Activated CD4-positive, alpha-beta T cell treated with anti-CD3 and anti-CD28 coated beads, Interleukin-2, amount 50 U/mL, for 48 hours (primary cell): ENCODE results near the gene CCNYL1.
A peak's percentile ranks its signal among the peaks of the same experiment; 100 is the strongest.
"Not testable (repeated sequence)": the region's sequence is repeated elsewhere in the genome, so short reads cannot be mapped to it uniquely, and the experiment has no call there.

ENCODE experiments used
- DNase-seq, 2 experiments: peaks; one replicate each; pipeline ENCODE4 v3.0.0-alpha.2; 2020

The CCNYL1 gene

GRCh38 chr2:207698301-207698700 is 13.1 kb upstream of the CCNYL1 start:
- no peak for DNase-seq

DNA sequence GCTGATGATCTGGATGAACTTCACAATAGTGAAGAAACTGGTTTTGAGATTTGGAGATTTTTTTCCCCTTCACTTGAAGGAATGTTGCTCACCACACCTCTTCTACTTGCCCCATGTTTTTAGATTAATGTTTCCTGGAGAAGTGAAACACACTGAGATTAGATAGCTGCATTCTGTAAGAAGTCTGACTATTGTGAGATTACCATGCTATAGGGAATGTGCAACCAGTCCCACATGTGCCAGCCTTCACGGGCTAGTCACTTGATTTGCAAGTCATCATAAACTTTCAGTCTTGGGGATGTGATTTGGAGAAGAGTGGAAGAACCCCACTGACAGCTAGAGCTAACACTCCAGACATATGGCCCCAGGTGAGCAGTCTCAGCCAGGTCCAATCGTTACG is 7.4 kb upstream of the CCNYL1 start:
- no peak for DNase-seq

GRCh38 chr2:207704671-207705070 is 6.8 kb upstream of the CCNYL1 start:
- no peak for DNase-seq

- DNase-seq, result no peak
These were observed 4.2 kb upstream of the CCNYL1 start for GRCh38 chr2:207706936-207707860.

GRCh38 chr2:207711750-207712530 is 500 bp downstream of the CCNYL1 start:
- peak; percentile 51 to 62 for DNase-seq

DNA sequence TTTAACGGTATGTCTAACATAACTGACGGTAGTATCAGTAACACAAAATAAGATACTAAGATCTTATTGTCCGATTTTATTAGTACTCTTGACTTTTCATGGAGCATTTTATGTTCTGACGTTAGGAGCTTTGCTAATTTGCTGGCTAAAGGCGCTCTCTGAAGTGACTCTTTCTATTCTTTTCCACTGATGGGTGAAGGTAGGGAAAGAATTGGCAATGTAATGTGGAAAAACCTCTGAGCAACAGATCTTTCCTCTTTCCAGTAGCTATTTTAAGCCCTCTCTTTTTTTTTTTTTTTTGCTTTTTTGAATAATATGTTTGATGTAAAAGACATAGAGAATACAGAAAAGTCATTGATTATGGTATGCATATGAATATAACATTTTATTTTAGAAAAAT is 4.6 kb downstream of the CCNYL1 start:
- no peak for DNase-seq

- DNase-seq, result no peak
These were observed 7.1 kb downstream of the CCNYL1 start for GRCh38 chr2:207718521-207718920.

DNA sequence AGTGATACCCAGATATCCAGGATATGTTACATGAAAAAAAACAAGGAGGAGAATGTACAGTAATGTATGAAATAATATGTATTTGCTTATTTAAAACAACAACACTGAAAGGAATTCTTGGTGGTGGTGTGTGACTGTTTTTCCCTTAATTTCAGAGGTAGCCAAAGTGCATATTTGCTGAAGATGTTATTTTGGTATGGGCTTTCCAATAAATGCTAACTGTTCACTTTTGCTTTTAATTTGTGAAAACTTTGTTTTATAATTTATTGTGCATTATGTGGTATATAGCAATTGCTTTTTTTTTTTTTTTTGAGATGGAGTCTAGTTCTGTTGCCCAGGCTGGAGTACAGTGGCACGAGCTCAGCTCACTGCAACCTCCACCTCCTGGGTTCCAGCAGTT is 7.6 kb downstream of the CCNYL1 start:
- no peak for DNase-seq

- DNase-seq, result not testable (repeated sequence)
These were observed 8.2 kb downstream of the CCNYL1 start for GRCh38 chr2:207719655-207720054.

DNA sequence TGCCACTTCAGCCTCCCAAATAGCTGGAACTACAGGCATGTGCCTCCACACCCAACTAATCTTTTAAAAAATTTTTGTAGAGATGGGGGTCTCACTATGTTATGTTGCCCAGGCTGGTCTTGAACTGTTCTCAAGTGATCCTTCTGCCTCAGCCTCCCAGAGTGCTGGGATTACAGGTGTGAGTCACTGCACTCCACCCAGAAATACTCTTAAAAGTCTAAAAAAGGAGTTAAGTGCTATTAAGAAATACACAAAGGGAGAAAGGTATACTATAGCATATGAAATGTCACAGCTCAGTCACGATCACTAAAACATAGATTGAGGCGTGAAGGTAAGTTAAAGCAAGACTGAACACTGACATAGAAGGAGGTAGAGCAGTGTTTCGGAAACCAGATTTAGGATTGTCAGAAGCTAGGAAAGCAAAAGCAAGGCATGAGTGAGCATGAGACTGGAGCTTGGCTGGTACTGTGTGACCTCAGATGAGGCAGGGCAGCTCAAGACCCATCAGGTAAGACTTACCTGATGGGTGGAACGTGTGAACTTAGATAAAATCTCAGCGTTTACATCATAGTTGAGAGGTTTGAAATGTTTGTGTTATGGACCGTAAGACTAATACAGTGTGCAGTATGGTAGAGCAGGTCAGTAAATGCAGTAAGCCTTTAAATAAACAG is 9.2 kb downstream of the CCNYL1 start:
- no peak for DNase-seq

- no peak for DNase-seq
These were observed 11.5 kb downstream of the CCNYL1 start for GRCh38 chr2:207722773-207723424.

- DNase-seq, result not testable (repeated sequence)
These were observed 12.0 kb downstream of the CCNYL1 start for GRCh38 chr2:207723425-207723787.

- no peak for DNase-seq
These were observed 12.7 kb downstream of the CCNYL1 start for GRCh38 chr2:207724113-207724512.

- DNase-seq, result no peak
These were observed 14.6 kb downstream of the CCNYL1 start for GRCh38 chr2:207725873-207726578.

DNA sequence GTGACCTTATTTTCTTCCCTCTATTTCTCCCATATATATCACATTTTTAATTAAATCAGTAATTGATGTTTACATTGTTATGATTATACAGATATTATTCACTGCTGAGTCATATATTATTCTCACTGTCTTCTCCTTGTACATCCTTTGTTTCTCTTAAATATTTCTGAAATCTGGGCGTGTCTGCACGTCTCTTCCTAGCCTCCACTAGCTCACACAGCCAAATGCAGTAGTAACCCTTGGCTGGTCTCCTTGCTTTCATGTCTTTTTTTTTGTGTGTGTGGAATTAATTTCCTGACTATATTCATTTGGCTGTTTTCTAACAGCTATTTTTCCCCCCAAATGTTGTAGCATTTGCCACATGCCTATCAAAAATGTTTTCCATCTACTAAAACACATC is 15.8 kb downstream of the CCNYL1 start:
- DNase-seq, result no peak

DNA sequence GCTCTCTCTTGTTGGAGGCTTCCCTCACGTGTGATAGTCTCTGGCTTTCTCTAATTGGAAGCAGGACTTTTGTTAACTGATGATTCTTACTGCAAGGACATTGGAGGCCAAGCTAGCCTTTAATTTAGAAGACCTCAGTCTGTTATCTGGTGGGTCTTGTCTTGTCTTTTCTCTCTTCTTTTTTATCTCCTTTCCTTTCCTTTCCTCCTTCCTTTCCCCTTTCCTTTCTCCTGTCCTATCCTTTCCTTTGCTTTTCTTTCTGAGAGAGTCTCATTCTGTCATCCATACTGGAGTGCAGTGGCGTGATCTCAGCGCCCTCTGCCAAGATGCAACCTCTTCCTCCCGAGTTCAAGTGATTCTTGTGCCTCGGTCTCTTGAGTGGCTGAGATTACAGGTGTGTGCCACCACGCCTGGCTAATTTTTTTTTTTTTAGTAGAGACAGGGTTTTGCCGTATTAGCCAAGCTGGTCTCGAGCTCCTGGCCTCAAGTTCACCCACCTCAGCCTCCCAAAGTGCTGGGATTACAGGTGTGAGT is 18.1 kb downstream of the CCNYL1 start:
- DNase-seq, result no peak

- DNase-seq, result no peak
These were observed 19.7 kb downstream of the CCNYL1 start for GRCh38 chr2:207731138-207731537.

DNA sequence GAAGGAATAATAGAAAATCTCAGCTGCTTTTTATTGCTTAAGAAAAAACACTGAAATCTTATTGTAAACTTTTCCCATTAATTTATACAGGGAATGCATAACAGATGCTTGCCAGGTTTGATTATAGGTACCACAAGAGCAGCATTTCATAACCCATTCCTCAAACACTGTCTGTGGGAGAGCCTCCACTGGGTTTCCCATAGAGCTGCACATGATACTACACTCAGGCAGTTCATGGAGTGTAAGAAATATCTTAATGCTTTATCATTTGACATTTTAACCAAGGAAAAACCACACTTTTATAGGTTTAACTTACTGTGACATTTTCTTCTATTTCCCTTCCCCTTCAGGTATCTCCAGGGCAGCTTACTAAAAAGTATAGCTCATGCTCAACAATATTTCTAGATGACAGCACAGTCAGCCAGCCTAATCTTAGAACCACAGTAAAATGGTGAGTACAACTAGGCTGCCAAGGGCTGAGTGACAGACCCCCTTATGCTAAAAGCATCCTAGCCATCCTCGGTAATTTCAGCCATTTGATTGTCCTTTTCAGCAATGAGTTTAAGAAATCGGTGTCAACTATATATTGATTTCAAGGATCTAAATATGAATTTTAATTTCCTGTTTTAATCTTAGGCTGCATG is 22.3 kb downstream of the CCNYL1 start:
- DNase-seq, result no peak

DNA sequence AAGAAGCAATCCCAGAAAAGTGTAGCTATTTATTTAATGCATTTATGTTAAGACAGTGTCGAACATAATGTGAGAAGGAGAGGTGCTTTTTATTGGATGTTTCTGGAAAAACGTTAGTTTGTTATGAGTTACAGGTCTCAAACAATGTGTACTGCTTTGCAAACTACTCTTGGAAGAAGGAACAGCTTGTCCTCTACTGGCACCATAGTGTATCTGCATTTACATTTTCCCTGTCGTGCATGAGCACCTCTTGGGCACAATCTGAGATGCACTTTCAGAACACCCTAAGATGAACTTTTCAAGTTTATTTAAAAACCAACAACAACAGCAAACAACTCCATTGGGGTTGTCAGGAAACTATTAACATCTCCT is 22.8 kb downstream of the CCNYL1 start:
- DNase-seq, result no peak

- no peak for DNase-seq
These were observed 23.4 kb downstream of the CCNYL1 start for GRCh38 chr2:207734636-207735512.

- not testable (repeated sequence) for DNase-seq
These were observed 24.0 kb downstream of the CCNYL1 start for GRCh38 chr2:207735513-207735859.
